ENCODE results near the gene SLC15A3. TPM values are rescaled to one million over a fixed set of nuclear protein-coding genes. Genes with fewer than 3 reads are reported as not detected.

The SLC15A3 gene
- polyA plus RNA-seq, 1 of the 3 experiments (the other 2 are of a cell fraction), result not detected

DNA sequence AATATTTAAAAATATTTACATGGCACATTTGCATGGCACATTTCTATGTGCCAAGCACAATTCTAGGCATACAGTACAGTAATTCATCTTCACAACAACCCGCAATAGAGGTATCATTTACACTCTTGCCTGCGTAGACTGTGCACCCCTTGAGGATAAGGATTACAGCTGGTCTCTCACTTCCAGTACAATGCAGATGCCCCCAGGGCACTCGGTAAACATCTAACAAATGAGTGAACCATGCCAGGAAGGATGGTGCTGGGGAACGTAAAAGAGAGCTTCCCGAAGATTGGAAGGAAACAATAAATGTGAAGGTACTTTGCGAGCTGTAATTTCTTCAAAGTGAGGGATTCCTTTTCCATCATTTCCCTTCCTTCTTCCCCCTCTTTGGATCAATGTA is 46.9 kb downstream of the SLC15A3 start (continued):
- no peak for TF ChIP-seq TAF1 (IDR thresholded peaks at IDR 0.05; ENCODE audit: borderline replicate concordance, low read depth, low read length)

GRCh38 chr11:60902625-60903024 is 49.4 kb downstream of the SLC15A3 start:
- Histone ChIP-seq H3K27ac (ENCODE audit: low read depth in 2 of 2, low read length in 1 of 2) (no peak overlapping the region), H4K20me1 (ENCODE audit: insufficient read depth) (peaks cover 23% of the 10 kb centered on the region), H3K4me1 (ENCODE audit: control insufficient read depth in 1 of 2, insufficient read depth in 2 of 2, low read depth in 1 of 2, low read length in 1 of 2) (peaks cover 0 to 17% of the 10 kb centered on the region in 2 experiments; a peak in 2 of 4 replicates), H3K4me3 (ENCODE audit: low read depth in 2 of 2, low read length in 1 of 2) (no peak overlapping the region), H3K36me3 (replicated peaks in 1 of 2; ENCODE audit: control insufficient read depth in 1 of 2, insufficient read depth in 2 of 2, low read length in 1 of 2) (peaks cover 40 to 63% of the 10 kb centered on the region in 2 experiments), H3F3A (replicated peaks; ENCODE audit: insufficient read depth) (peaks cover 13% of the 10 kb centered on the region), H3K9me3 (no peaks in the 10 kb centered on the region), H3K79me2 (ENCODE audit: insufficient read depth) (peaks cover 43% of the 10 kb centered on the region), H3K9me2 (no peaks in the 10 kb centered on the region), H2AFZ (ENCODE audit: low read depth) (no peak overlapping the region), H3K9ac (no peak overlapping the region), H3K4me2 (no peak overlapping the region), H3K27me3 (ENCODE audit: insufficient read depth) (no peaks in the 10 kb centered on the region)
- POLR2A ChIA-PET, result no interaction called here
- DNase-seq, result no peak
- TF ChIP-seq NFIC (IDR thresholded peaks at IDR 0.05; ENCODE audit: borderline replicate concordance), result no peak
- TF ChIP-seq REST (IDR thresholded peaks at IDR 0.05; ENCODE audit: low read depth, low read length), result no peak
- TF ChIP-seq RXRA (IDR thresholded peaks at IDR 0.05; ENCODE audit: borderline replicate concordance, low read depth), result no peak
- no peak for TF ChIP-seq TAF1 (IDR thresholded peaks at IDR 0.05; ENCODE audit: borderline replicate concordance, low read depth, low read length)
- TF ChIP-seq USF1 (IDR thresholded peaks at IDR 0.05; ENCODE audit: borderline replicate concordance, low read depth), result no peak
- no peak for TF ChIP-seq RAD21 (IDR thresholded peaks at IDR 0.05; ENCODE audit: low read length)
- TF ChIP-seq, protein P1, sequence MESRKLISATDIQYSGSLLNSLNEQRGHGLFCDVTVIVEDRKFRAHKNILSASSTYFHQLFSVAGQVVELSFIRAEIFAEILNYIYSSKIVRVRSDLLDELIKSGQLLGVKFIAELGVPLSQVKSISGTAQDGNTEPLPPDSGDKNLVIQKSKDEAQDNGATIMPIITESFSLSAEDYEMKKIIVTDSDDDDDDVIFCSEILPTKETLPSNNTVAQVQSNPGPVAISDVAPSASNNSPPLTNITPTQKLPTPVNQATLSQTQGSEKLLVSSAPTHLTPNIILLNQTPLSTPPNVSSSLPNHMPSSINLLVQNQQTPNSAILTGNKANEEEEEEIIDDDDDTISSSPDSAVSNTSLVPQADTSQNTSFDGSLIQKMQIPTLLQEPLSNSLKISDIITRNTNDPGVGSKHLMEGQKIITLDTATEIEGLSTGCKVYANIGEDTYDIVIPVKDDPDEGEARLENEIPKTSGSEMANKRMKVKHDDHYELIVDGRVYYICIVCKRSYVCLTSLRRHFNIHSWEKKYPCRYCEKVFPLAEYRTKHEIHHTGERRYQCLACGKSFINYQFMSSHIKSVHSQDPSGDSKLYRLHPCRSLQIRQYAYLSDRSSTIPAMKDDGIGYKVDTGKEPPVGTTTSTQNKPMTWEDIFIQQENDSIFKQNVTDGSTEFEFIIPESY (IDR thresholded peaks at IDR 0.05; ENCODE audit: borderline replicate concordance, low read depth), result no peak
- no peak for TF ChIP-seq YY1 (IDR thresholded peaks at IDR 0.05; ENCODE audit: low read depth)
- no peak for TF ChIP-seq NRF1 (IDR thresholded peaks at IDR 0.05; ENCODE audit: low read depth, low read length)
- no peak for TF ChIP-seq FOSL2 (IDR thresholded peaks at IDR 0.05; ENCODE audit: borderline replicate concordance, low read depth)
- no peak for TF ChIP-seq JUND (IDR thresholded peaks at IDR 0.05)
- no peak for TF ChIP-seq SMC3 (IDR thresholded peaks at IDR 0.05; ENCODE audit: low read depth, low read length)
- TF ChIP-seq, protein P2, sequence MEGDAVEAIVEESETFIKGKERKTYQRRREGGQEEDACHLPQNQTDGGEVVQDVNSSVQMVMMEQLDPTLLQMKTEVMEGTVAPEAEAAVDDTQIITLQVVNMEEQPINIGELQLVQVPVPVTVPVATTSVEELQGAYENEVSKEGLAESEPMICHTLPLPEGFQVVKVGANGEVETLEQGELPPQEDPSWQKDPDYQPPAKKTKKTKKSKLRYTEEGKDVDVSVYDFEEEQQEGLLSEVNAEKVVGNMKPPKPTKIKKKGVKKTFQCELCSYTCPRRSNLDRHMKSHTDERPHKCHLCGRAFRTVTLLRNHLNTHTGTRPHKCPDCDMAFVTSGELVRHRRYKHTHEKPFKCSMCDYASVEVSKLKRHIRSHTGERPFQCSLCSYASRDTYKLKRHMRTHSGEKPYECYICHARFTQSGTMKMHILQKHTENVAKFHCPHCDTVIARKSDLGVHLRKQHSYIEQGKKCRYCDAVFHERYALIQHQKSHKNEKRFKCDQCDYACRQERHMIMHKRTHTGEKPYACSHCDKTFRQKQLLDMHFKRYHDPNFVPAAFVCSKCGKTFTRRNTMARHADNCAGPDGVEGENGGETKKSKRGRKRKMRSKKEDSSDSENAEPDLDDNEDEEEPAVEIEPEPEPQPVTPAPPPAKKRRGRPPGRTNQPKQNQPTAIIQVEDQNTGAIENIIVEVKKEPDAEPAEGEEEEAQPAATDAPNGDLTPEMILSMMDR (IDR thresholded peaks at IDR 0.05), result no peak
- WGBS (ENCODE audit: low lambda C conversion rate), result 94% methylated on average over 9 of the region's 11 CpGs
- CTCF ChIA-PET, result interaction anchor here (1.0 to 21.9 kb wide), 8 partner anchors 15 to 286 kb away, joined by 3 to 550 read pairs (median 5); partner anchors contain the start of genes CCDC86 and TMEM132A

Measured in SK-N-SH (cell line).